ENCODE results near the gene FEM1B.

DNA sequence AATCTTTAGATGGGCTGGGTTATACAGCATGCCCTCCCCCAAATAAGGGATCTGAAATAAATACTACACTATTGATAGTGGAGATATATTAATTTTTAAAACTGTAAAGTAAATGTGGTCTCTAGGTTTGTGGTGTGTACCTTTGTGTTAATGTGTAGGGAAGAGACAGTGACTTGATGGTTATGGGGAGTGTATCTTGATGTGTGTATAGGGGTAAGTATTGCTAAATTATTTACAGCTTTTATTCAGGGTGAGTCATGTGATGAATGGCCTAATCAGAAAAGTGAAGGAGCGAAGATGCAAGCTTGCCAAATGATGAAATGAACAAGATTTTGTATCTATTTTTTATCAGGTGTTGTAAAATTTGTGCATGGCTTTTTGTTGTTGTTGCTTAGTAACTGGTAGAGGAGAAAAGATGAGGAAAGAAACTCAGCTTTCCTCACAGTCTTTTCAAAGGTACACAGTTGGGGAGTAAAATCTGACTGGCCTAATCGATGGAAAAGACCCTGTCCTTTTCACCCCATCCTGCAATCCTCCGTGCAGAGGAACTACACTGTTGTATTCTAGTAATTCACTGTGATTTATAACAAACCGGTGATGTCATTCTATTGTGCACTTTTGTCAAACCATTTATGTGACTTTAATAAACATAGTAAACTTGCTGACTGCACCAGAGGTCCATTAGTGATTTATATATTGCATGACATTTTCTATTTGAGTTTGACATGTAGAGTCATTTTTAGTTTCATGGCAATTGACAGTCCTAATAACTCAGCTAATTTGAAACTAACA is 17.7 kb downstream of the FEM1B start:
- TF ChIP-seq, protein P1, sequence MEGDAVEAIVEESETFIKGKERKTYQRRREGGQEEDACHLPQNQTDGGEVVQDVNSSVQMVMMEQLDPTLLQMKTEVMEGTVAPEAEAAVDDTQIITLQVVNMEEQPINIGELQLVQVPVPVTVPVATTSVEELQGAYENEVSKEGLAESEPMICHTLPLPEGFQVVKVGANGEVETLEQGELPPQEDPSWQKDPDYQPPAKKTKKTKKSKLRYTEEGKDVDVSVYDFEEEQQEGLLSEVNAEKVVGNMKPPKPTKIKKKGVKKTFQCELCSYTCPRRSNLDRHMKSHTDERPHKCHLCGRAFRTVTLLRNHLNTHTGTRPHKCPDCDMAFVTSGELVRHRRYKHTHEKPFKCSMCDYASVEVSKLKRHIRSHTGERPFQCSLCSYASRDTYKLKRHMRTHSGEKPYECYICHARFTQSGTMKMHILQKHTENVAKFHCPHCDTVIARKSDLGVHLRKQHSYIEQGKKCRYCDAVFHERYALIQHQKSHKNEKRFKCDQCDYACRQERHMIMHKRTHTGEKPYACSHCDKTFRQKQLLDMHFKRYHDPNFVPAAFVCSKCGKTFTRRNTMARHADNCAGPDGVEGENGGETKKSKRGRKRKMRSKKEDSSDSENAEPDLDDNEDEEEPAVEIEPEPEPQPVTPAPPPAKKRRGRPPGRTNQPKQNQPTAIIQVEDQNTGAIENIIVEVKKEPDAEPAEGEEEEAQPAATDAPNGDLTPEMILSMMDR (IDR thresholded peaks at IDR 0.05; ENCODE audit: insufficient read depth, low read length): no peak
- TF ChIP-seq POLR2AphosphoS5 (IDR thresholded peaks at IDR 0.05; ENCODE audit: low read depth) (no peak), GABPA (IDR thresholded peaks at IDR 0.05; ENCODE audit: low read depth) (no peak)
